SK-N-SH (cell line): Measurements from ENCODE around the gene SLC6A9. TPM values are rescaled to one million over a fixed set of nuclear protein-coding genes. Genes with fewer than 3 reads are reported as not detected.

ENCODE experiments used
- CTCF ChIA-PET: fragments of 300-600, 350-600 bp; formaldehyde crosslinking; extraction: SDS; loops from one replicate; lab custom pipeline; 2021; lab: Yijun Ruan, JAX
- POLR2A ChIA-PET: fragments of 350-600 bp; sonication (Branson Sonifier 250); formaldehyde crosslinking; extraction: SDS; loops from one replicate; lab custom pipeline; 2020; ENCODE audit warnings: antibody characterized with exemption, inconsistent platforms; lab: Yijun Ruan, JAX
- DNase-seq: peaks from one replicate; pipeline ENCODE4 v3.0.0; 2012
- H2AFZ ChIP-seq: fragments of 200-600 bp; sonication (generic); 2 replicates; pipeline ENCODE4 v1.8.1; 2016; ENCODE audit warnings: antibody characterized with exemption, mild to moderate bottlenecking, low read depth
- H3F3A ChIP-seq: fragments of 200-600 bp; sonication (generic); replicated peaks from 2 replicates; pipeline ENCODE3; 2016; ENCODE audit warnings: antibody characterized with exemption, mild to moderate bottlenecking; ENCODE audit not compliant: insufficient read depth
- H3K27ac ChIP-seq, 2 experiments: fragments of 200-500 bp in 1 of 2; fragments of 200-600 bp in 1 of 2; sonication (Bioruptor generic) in 1 of 2; sonication (generic), shearing (Covaris generic) in 1 of 2; 2 replicates each; pipeline versions ENCODE4 v1.5.1 to v1.6.1; 2014 to 2016; ENCODE audit warnings: low read depth in 2 of 2, inconsistent platforms in 1 of 2, low read length in 1 of 2, mild to moderate bottlenecking in 1 of 2, mixed read lengths in 1 of 2
- H3K27me3 ChIP-seq: fragments of 200-600 bp; sonication (generic), shearing (Covaris generic); 2 replicates; pipeline ENCODE4 v1.6.1; 2016; ENCODE audit warnings: mixed run types; ENCODE audit not compliant: insufficient read depth
- H3K36me3 ChIP-seq, 2 experiments: fragments of 200-500 bp in 1 of 2; fragments of 200-600 bp in 1 of 2; sonication (Bioruptor generic) in 1 of 2; sonication (generic) in 1 of 2; replicated peaks in 1 of 2; 2 replicates each; pipeline versions ENCODE3 to v1.5.1; 2014 to 2016; ENCODE audit warnings: low read length in 1 of 2, mild to moderate bottlenecking in 1 of 2; ENCODE audit not compliant: insufficient read depth in 2 of 2, control insufficient read depth in 1 of 2
- H3K4me1 ChIP-seq, 2 experiments: fragments of 200-500 bp in 1 of 2; fragments of 200-600 bp in 1 of 2; sonication (Bioruptor generic) in 1 of 2; sonication (generic), shearing (Covaris generic) in 1 of 2; 2 replicates each; pipeline versions ENCODE4 v1.5.1 to v1.6.1; 2014 to 2016; ENCODE audit warnings: low read depth in 1 of 2, low read length in 1 of 2, mixed run types in 1 of 2; ENCODE audit not compliant: insufficient read depth in 2 of 2, control insufficient read depth in 1 of 2
- H3K4me2 ChIP-seq: fragments of 200-600 bp; sonication (generic), shearing (Covaris generic); 2 replicates; pipeline ENCODE4 v1.6.1; 2017; ENCODE audit warnings: mixed run types
- H3K4me3 ChIP-seq, 2 experiments: fragments of 200-500 bp in 1 of 2; fragments of 200-600 bp in 1 of 2; sonication (Bioruptor generic) in 1 of 2; sonication (generic), shearing (Covaris generic) in 1 of 2; 2 replicates each; pipeline versions ENCODE4 v1.5.1 to v1.8.1; 2014 to 2016; ENCODE audit warnings: low read depth in 2 of 2, inconsistent platforms in 1 of 2, low read length in 1 of 2, mild to moderate bottlenecking in 1 of 2, mixed read lengths in 1 of 2, moderate library complexity in 1 of 2
- H3K79me2 ChIP-seq: fragments of 200-600 bp; sonication (generic); 2 replicates; pipeline ENCODE4 v1.8.1; 2017; ENCODE audit warnings: mild to moderate bottlenecking; ENCODE audit not compliant: insufficient read depth
- H3K9ac ChIP-seq: fragments of 200-600 bp; sonication (generic); 2 replicates; pipeline ENCODE4 v1.6.1; 2017; ENCODE audit warnings: mixed run types
- H3K9me2 ChIP-seq: fragments of 200-600 bp; sonication (generic); 2 replicates; pipeline ENCODE4 v1.6.1; 2017; ENCODE audit warnings: mixed run types
- H3K9me3 ChIP-seq: fragments of 200-600 bp; sonication (generic); 2 replicates; pipeline ENCODE4 v1.6.1; 2017; ENCODE audit warnings: mixed run types, mild to moderate bottlenecking, moderate library complexity
- H4K20me1 ChIP-seq: fragments of 200-600 bp; sonication (generic); 2 replicates; pipeline ENCODE4 v1.6.1; 2017; ENCODE audit warnings: mild to moderate bottlenecking, mixed run types; ENCODE audit not compliant: insufficient read depth
- EP300 ChIP-seq, 2 experiments: IDR thresholded peaks; 2 replicates each; pipeline versions ENCODE4 v1.4.0 to v1.6.1; 2012; ENCODE audit warnings: borderline replicate concordance in 1 of 2, low read depth in 1 of 2, low read length in 1 of 2
- FOSL2 ChIP-seq: IDR thresholded peaks from 2 replicates; pipeline ENCODE4 v1.4.0; 2012; ENCODE audit warnings: low read depth, mild to moderate bottlenecking, moderate library complexity, borderline replicate concordance
- FOXM1 ChIP-seq: IDR thresholded peaks from 2 replicates; pipeline ENCODE4 v1.4.0; 2012; ENCODE audit warnings: low read depth, mild to moderate bottlenecking
- MEF2A ChIP-seq: IDR thresholded peaks from 2 replicates; pipeline ENCODE4 v1.4.0; 2012; ENCODE audit warnings: low read depth, borderline replicate concordance
- NRF1 ChIP-seq: IDR thresholded peaks from 2 replicates; pipeline ENCODE4 v1.6.1; 2012; ENCODE audit warnings: low read depth, mild to moderate bottlenecking, low read length
- RCOR1 ChIP-seq: fragments of 150-350 bp; IDR thresholded peaks from 2 replicates; pipeline ENCODE4 v1.6.1; 2017; ENCODE audit warnings: antibody characterized with exemption, low read length
- RFX5 ChIP-seq: IDR thresholded peaks from 2 replicates; pipeline ENCODE4 v1.6.1; 2012; ENCODE audit warnings: mild to moderate bottlenecking, improper control_type of control experiment, low read length
- RXRA ChIP-seq: IDR thresholded peaks from 2 replicates; pipeline ENCODE4 v1.4.0; 2012; ENCODE audit warnings: low read depth, mild to moderate bottlenecking, borderline replicate concordance
- SIN3A ChIP-seq: IDR thresholded peaks from 2 replicates; pipeline ENCODE4 v1.6.1; 2012; ENCODE audit warnings: low read depth, mild to moderate bottlenecking, low read length, moderate library complexity, borderline replicate concordance
- TAF1 ChIP-seq: IDR thresholded peaks from 2 replicates; pipeline ENCODE4 v1.6.1; 2012; ENCODE audit warnings: low read depth, mild to moderate bottlenecking, low read length, moderate library complexity, borderline replicate concordance
- YY1 ChIP-seq: IDR thresholded peaks from 2 replicates; pipeline ENCODE4 v1.4.0; 2012; ENCODE audit warnings: low read depth, mild to moderate bottlenecking
- WGBS: methylation state at CpG from one replicate; pipeline ENCODE4 v1.1.6; 2017; ENCODE audit warnings: low lambda C conversion rate; 5-methylcytosine and 5-hydroxymethylcytosine counted together
- polyA plus RNA-seq, 3 experiments: library from polyadenylated mRNA; depleted of rRNA; stranded (reverse); fragments of >200 nt; gene quantifications; 2 replicates each; pipeline ENCODE4 v1.2.3, GENCODE V29; 2012
- TF ChIP-seq, protein P1 (sequence below): fragments of 150-350 bp; IDR thresholded peaks from 2 replicates; pipeline ENCODE4 v1.6.1; 2016; ENCODE audit warnings: mild to moderate bottlenecking, low read depth, low read length
- TF ChIP-seq, protein P2 (sequence below): fragments of 200-600 bp; sonication (generic); IDR thresholded peaks from 2 replicates; pipeline ENCODE4 v1.6.1; 2017; ENCODE audit warnings: antibody characterized with exemption, mild to moderate bottlenecking, moderate library complexity
- TF ChIP-seq, protein P3 (sequence below): IDR thresholded peaks from 2 replicates; pipeline ENCODE4 v1.6.1; 2012; ENCODE audit warnings: mild to moderate bottlenecking, low read depth, low read length, moderate library complexity

Gene SLC6A9
- polyA plus RNA-seq, 1 of the 3 experiments (the other 2 are of a cell fraction), result 3.9 TPM

DNA sequence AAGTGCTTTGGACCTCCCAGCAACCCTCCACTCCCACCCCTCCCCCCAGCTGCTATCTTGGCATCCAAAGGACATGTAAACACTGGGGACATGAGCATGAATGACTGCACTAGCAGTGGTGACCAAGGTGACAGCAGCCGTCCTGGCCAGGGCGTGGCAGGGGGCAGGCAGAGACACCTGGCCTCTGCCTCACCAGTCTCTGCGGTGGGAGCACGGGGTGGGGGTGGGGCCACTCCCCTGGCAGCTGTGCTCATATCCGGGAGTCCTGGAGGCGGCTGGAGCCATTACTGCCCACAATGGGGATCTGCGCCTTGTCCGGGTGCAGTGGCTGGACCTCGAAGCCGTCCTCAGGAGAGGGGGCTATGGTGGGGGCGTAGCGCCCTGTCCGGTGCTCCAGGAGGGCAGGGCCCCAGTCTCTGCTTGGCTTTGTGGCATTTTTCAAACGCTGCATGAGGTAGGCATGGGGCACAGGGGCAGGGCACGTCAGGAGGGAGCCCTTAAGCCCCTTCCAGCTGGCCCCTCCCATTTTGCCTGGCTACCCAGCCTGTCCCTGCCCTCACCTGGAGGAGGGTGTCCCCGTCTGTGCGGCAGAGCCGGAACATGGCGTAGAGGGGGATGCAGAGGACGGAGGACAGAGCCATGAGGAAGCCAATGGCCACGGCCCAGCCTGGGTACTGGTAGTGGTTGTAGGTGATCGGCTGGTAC, 33.8 kb downstream of the SLC6A9 start:
- Histone ChIP-seq H3K36me3 (no peaks in the 10 kb centered on the region), H3K9me3 (no peaks in the 10 kb centered on the region), H3K9me2 (no peaks in the 10 kb centered on the region), H3K4me1 (peaks cover 0 to 67% of the 10 kb centered on the region in 2 experiments; a peak in 2 of 4 replicates), H3K4me3 (no peak overlapping the region), H2AFZ (no peak overlapping the region), H3K27ac (peak overlapping the region in 1 of 2 experiments; percentile 99; a peak in 2 of 4 replicates), H3K9ac (no peak overlapping the region), H3K27me3 (no peaks in the 10 kb centered on the region), H3K79me2 (no peaks in the 10 kb centered on the region), H3K4me2 (no peak overlapping the region), H4K20me1 (no peaks in the 10 kb centered on the region), H3F3A (peaks cover 4% of the 10 kb centered on the region)
- POLR2A ChIA-PET, result no interaction called here
- DNase-seq, result peak; percentile 62
- WGBS, result 95% methylated on average over 10 of the region's 22 CpGs
- TF ChIP-seq, protein P1, sequence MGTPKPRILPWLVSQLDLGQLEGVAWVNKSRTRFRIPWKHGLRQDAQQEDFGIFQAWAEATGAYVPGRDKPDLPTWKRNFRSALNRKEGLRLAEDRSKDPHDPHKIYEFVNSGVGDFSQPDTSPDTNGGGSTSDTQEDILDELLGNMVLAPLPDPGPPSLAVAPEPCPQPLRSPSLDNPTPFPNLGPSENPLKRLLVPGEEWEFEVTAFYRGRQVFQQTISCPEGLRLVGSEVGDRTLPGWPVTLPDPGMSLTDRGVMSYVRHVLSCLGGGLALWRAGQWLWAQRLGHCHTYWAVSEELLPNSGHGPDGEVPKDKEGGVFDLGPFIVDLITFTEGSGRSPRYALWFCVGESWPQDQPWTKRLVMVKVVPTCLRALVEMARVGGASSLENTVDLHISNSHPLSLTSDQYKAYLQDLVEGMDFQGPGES, result no peak
- TF ChIP-seq, protein P2, sequence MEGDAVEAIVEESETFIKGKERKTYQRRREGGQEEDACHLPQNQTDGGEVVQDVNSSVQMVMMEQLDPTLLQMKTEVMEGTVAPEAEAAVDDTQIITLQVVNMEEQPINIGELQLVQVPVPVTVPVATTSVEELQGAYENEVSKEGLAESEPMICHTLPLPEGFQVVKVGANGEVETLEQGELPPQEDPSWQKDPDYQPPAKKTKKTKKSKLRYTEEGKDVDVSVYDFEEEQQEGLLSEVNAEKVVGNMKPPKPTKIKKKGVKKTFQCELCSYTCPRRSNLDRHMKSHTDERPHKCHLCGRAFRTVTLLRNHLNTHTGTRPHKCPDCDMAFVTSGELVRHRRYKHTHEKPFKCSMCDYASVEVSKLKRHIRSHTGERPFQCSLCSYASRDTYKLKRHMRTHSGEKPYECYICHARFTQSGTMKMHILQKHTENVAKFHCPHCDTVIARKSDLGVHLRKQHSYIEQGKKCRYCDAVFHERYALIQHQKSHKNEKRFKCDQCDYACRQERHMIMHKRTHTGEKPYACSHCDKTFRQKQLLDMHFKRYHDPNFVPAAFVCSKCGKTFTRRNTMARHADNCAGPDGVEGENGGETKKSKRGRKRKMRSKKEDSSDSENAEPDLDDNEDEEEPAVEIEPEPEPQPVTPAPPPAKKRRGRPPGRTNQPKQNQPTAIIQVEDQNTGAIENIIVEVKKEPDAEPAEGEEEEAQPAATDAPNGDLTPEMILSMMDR, result no peak
- TF ChIP-seq RFX5, result no peak
- TF ChIP-seq, protein P3, sequence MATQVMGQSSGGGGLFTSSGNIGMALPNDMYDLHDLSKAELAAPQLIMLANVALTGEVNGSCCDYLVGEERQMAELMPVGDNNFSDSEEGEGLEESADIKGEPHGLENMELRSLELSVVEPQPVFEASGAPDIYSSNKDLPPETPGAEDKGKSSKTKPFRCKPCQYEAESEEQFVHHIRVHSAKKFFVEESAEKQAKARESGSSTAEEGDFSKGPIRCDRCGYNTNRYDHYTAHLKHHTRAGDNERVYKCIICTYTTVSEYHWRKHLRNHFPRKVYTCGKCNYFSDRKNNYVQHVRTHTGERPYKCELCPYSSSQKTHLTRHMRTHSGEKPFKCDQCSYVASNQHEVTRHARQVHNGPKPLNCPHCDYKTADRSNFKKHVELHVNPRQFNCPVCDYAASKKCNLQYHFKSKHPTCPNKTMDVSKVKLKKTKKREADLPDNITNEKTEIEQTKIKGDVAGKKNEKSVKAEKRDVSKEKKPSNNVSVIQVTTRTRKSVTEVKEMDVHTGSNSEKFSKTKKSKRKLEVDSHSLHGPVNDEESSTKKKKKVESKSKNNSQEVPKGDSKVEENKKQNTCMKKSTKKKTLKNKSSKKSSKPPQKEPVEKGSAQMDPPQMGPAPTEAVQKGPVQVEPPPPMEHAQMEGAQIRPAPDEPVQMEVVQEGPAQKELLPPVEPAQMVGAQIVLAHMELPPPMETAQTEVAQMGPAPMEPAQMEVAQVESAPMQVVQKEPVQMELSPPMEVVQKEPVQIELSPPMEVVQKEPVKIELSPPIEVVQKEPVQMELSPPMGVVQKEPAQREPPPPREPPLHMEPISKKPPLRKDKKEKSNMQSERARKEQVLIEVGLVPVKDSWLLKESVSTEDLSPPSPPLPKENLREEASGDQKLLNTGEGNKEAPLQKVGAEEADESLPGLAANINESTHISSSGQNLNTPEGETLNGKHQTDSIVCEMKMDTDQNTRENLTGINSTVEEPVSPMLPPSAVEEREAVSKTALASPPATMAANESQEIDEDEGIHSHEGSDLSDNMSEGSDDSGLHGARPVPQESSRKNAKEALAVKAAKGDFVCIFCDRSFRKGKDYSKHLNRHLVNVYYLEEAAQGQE, result no peak
- no peak for TF ChIP-seq YY1
- no peak for TF ChIP-seq EP300 (IDR thresholded peaks at IDR 0.05; ENCODE audit: borderline replicate concordance in 1 of 2, low read depth in 1 of 2, low read length in 1 of 2)
- TF ChIP-seq RXRA, result no peak
- no peak for TF ChIP-seq FOSL2
- no peak for TF ChIP-seq RCOR1
- TF ChIP-seq TAF1, result no peak
- no peak for TF ChIP-seq FOXM1
- no peak for TF ChIP-seq MEF2A
- TF ChIP-seq SIN3A, result no peak
- no peak for TF ChIP-seq NRF1
- CTCF ChIA-PET, result interaction anchor here (0.9 to 20.6 kb wide), 3 partner anchors 8 to 62 kb away, joined by 3 to 598 read pairs (median 3); partner anchors contain the start of gene SLC6A9
